ENCODE results near the gene SHC4. TPM values are rescaled to one million over a fixed set of nuclear protein-coding genes. Genes with fewer than 3 reads are reported as not detected.

The SHC4 gene
- total and polyA plus RNA-seq, 9 of the 15 experiments (the other 6 are each of a cell fraction or from before 2014, with no cell fraction given), result 0.43 to 1.2 (median 0.67) TPM

DNA sequence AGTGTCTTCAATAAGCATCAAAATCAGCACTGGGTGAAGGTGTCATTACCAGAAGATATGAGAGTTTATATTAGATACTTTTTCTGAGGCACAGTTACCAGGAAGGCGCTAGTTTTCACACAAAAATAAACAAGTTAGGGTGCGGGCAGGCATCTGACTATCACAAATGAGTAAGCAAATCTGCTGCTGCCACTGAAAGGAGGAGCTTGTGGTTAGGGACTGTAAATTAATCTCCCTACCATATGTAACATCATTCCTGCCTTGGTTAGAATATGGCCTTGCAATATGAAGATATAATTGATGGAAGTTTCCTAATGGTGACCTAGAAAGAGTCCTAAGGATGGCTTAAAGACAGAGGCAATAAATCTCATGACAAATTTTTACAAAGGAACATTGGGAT is 105.3 kb downstream of the SHC4 start (continued):
- TF ChIP-seq MXI1 (IDR thresholded peaks at IDR 0.05; ENCODE audit: low read depth, low read length), result no peak
- TF ChIP-seq CXXC5 (CRISPR knock-in tag; IDR thresholded peaks at IDR 0.05), result no peak
- TF ChIP-seq ZSCAN29 (IDR thresholded peaks at IDR 0.05), result no peak
- TF ChIP-seq BRCA1 (IDR thresholded peaks at IDR 0.05), result no peak
- TF ChIP-seq BRCA1 (CRISPR knock-in tag; IDR thresholded peaks at IDR 0.05), result no peak
- no peak for TF ChIP-seq STAT5B (CRISPR knock-in tag; IDR thresholded peaks at IDR 0.05)
- TF ChIP-seq PTRF (tag; IDR thresholded peaks at IDR 0.05), result no peak
- TF ChIP-seq DIDO1 (tag; IDR thresholded peaks at IDR 0.05; ENCODE audit: low read depth), result no peak
- no peak for TF ChIP-seq MECOM (CRISPR knock-in tag; IDR thresholded peaks at IDR 0.05)
- no peak for TF ChIP-seq POLR2AphosphoS2 (IDR thresholded peaks at IDR 0.05; ENCODE audit: low read length)
- no peak for TF ChIP-seq MEF2A (IDR thresholded peaks at IDR 0.05; ENCODE audit: control insufficient read depth, low read depth, low read length)
- TF ChIP-seq, protein P1, sequence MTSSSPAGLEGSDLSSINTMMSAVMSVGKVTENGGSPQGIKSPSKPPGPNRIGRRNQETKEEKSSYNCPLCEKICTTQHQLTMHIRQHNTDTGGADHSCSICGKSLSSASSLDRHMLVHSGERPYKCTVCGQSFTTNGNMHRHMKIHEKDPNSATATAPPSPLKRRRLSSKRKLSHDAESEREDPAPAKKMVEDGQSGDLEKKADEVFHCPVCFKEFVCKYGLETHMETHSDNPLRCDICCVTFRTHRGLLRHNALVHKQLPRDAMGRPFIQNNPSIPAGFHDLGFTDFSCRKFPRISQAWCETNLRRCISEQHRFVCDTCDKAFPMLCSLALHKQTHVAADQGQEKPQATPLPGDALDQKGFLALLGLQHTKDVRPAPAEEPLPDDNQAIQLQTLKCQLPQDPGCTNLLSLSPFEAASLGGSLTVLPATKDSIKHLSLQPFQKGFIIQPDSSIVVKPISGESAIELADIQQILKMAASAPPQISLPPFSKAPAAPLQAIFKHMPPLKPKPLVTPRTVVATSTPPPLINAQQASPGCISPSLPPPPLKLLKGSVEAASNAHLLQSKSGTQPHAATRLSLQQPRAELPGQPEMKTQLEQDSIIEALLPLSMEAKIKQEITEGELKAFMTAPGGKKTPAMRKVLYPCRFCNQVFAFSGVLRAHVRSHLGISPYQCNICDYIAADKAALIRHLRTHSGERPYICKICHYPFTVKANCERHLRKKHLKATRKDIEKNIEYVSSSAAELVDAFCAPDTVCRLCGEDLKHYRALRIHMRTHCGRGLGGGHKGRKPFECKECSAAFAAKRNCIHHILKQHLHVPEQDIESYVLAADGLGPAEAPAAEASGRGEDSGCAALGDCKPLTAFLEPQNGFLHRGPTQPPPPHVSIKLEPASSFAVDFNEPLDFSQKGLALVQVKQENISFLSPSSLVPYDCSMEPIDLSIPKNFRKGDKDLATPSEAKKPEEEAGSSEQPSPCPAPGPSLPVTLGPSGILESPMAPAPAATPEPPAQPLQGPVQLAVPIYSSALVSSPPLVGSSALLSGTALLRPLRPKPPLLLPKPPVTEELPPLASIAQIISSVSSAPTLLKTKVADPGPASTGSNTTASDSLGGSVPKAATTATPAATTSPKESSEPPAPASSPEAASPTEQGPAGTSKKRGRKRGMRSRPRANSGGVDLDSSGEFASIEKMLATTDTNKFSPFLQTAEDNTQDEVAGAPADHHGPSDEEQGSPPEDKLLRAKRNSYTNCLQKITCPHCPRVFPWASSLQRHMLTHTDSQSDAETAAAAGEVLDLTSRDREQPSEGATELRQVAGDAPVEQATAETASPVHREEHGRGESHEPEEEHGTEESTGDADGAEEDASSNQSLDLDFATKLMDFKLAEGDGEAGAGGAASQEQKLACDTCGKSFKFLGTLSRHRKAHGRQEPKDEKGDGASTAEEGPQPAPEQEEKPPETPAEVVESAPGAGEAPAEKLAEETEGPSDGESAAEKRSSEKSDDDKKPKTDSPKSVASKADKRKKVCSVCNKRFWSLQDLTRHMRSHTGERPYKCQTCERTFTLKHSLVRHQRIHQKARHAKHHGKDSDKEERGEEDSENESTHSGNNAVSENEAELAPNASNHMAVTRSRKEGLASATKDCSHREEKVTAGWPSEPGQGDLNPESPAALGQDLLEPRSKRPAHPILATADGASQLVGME (CRISPR knock-in tag; IDR thresholded peaks at IDR 0.05), result no peak
- TF ChIP-seq ZNF23 (CRISPR knock-in tag; IDR thresholded peaks at IDR 0.05), result no peak
- no peak for TF ChIP-seq ZBTB7A (IDR thresholded peaks at IDR 0.05; ENCODE audit: borderline replicate concordance, control insufficient read depth, low read depth, low read length)
- TF ChIP-seq, protein P2, sequence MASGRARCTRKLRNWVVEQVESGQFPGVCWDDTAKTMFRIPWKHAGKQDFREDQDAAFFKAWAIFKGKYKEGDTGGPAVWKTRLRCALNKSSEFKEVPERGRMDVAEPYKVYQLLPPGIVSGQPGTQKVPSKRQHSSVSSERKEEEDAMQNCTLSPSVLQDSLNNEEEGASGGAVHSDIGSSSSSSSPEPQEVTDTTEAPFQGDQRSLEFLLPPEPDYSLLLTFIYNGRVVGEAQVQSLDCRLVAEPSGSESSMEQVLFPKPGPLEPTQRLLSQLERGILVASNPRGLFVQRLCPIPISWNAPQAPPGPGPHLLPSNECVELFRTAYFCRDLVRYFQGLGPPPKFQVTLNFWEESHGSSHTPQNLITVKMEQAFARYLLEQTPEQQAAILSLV (tag; IDR thresholded peaks at IDR 0.05), result no peak
- TF ChIP-seq, protein P3, sequence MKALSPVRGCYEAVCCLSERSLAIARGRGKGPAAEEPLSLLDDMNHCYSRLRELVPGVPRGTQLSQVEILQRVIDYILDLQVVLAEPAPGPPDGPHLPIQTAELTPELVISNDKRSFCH (CRISPR knock-in tag; IDR thresholded peaks at IDR 0.05), result no peak
- TF ChIP-seq, protein P3 (tag; IDR thresholded peaks at IDR 0.05), result no peak
- TF ChIP-seq, protein P4, sequence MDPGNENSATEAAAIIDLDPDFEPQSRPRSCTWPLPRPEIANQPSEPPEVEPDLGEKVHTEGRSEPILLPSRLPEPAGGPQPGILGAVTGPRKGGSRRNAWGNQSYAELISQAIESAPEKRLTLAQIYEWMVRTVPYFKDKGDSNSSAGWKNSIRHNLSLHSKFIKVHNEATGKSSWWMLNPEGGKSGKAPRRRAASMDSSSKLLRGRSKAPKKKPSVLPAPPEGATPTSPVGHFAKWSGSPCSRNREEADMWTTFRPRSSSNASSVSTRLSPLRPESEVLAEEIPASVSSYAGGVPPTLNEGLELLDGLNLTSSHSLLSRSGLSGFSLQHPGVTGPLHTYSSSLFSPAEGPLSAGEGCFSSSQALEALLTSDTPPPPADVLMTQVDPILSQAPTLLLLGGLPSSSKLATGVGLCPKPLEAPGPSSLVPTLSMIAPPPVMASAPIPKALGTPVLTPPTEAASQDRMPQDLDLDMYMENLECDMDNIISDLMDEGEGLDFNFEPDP (CRISPR knock-in tag; IDR thresholded peaks at IDR 0.05), result no peak
- TF ChIP-seq SIN3A (IDR thresholded peaks at IDR 0.05; ENCODE audit: borderline replicate concordance in 2 of 2, control insufficient read depth in 1 of 2, low read depth in 2 of 2, low read length in 2 of 2), result no peak
- TF ChIP-seq SAP30 (IDR thresholded peaks at IDR 0.05; ENCODE audit: borderline replicate concordance, insufficient read depth, low read depth, low read length, poor library complexity, severe bottlenecking), result no peak
- TF ChIP-seq RB1 (IDR thresholded peaks at IDR 0.05; ENCODE audit: low read depth), result no peak

All from K562 (cell line).